C4-2B (cell line): ENCODE data around the gene ADGRD1.

ENCODE experiments used
- ZFX ChIP-seq: fragments of 450-650 bp; IDR thresholded peaks from 2 replicates; pipeline ENCODE4 v1.6.1; 2017
- TF ChIP-seq, protein P1 (sequence below): fragments of 450-650 bp; conservative IDR thresholded peaks from 2 replicates; pipeline ENCODE4 v1.5.1; 2017; ENCODE audit warnings: mild to moderate bottlenecking

- TF ChIP-seq, protein P1, sequence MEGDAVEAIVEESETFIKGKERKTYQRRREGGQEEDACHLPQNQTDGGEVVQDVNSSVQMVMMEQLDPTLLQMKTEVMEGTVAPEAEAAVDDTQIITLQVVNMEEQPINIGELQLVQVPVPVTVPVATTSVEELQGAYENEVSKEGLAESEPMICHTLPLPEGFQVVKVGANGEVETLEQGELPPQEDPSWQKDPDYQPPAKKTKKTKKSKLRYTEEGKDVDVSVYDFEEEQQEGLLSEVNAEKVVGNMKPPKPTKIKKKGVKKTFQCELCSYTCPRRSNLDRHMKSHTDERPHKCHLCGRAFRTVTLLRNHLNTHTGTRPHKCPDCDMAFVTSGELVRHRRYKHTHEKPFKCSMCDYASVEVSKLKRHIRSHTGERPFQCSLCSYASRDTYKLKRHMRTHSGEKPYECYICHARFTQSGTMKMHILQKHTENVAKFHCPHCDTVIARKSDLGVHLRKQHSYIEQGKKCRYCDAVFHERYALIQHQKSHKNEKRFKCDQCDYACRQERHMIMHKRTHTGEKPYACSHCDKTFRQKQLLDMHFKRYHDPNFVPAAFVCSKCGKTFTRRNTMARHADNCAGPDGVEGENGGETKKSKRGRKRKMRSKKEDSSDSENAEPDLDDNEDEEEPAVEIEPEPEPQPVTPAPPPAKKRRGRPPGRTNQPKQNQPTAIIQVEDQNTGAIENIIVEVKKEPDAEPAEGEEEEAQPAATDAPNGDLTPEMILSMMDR = no peak
- no peak for TF ChIP-seq ZFX
Measured at GRCh38 chr12:131014343-131014742, 60.6 kb downstream of the ADGRD1 start.
